IPS-20b (cell line): ENCODE measurements around the gene PHB1.
"Not testable (repeated sequence)": the region's sequence is repeated elsewhere in the genome, so short reads cannot be mapped to it uniquely, and the experiment has no call there.

Source experiments
- H3K27ac ChIP-seq: one replicate; pipeline ENCODE4 v1.5.1; 2013; ENCODE audit warnings: low read length
- H3K27me3 ChIP-seq: 2 replicates; pipeline ENCODE4 v1.6.1; 2013; ENCODE audit warnings: mild to moderate bottlenecking, low read length, inconsistent platforms; ENCODE audit not compliant: insufficient read depth
- H3K36me3 ChIP-seq: 2 replicates; pipeline ENCODE4 v1.6.1; 2013; ENCODE audit warnings: low read depth, mild to moderate bottlenecking, inconsistent platforms, low read length, moderate library complexity; ENCODE audit not compliant: insufficient read depth
- H3K4me1 ChIP-seq: 2 replicates; pipeline ENCODE4 v1.6.1; 2013; ENCODE audit warnings: mild to moderate bottlenecking, control low read depth, inconsistent platforms, low read length, moderate library complexity; ENCODE audit not compliant: insufficient read depth
- H3K4me3 ChIP-seq: 2 replicates; pipeline ENCODE4 v1.5.1; 2013; ENCODE audit warnings: mild to moderate bottlenecking, low read length, inconsistent platforms
- H3K9ac ChIP-seq: 2 replicates; pipeline ENCODE4 v1.6.1; 2013; ENCODE audit warnings: low read depth, mild to moderate bottlenecking, inconsistent platforms, low read length, moderate library complexity
- H3K9me3 ChIP-seq: 2 replicates; pipeline ENCODE4 v1.6.1; 2013; ENCODE audit warnings: mild to moderate bottlenecking, low read depth, low read length, inconsistent platforms; ENCODE audit not compliant: insufficient read depth

The PHB1 gene

GRCh38 chr17:49401971-49402611 is 12.6 kb downstream of the PHB1 start:
- H3K9me3 ChIP-seq = no peaks in the 10 kb centered on the region
- H3K36me3 ChIP-seq = peaks cover 48% of the 10 kb centered on the region
- no peak overlapping the region for H3K4me3 ChIP-seq
- no peak overlapping the region for H3K9ac ChIP-seq
- no peak overlapping the region for H3K27ac ChIP-seq
- no peaks in the 10 kb centered on the region for H3K27me3 ChIP-seq
- H3K4me1 ChIP-seq = no peaks in the 10 kb centered on the region

DNA sequence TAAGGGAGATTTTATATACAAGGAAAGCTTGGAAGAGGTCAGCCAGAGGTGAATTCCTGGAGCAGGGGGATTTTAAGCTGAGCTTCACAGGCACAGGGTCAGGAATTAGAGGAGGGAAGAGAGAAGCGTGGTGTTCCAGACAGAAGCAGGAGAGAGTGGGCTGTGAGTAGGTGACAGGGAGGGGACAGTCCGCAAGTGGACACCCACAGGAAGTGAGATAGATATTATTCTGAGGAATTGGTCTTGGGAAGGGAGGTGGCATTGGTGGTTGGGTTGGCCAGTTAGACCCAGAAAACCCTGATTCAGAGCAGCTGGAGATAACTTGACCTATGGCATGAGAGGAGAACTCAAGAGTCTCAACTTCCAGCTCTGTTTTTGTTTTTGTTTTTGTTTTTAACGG is 14.7 kb downstream of the PHB1 start:
- H3K27me3 ChIP-seq = no peaks in the 10 kb centered on the region
- peaks cover 27% of the 10 kb centered on the region for H3K36me3 ChIP-seq
- no peak overlapping the region for H3K4me3 ChIP-seq
- H3K4me1 ChIP-seq = no peaks in the 10 kb centered on the region
- H3K27ac ChIP-seq = no peak overlapping the region
- no peaks in the 10 kb centered on the region for H3K9me3 ChIP-seq
- no peak overlapping the region for H3K9ac ChIP-seq

DNA sequence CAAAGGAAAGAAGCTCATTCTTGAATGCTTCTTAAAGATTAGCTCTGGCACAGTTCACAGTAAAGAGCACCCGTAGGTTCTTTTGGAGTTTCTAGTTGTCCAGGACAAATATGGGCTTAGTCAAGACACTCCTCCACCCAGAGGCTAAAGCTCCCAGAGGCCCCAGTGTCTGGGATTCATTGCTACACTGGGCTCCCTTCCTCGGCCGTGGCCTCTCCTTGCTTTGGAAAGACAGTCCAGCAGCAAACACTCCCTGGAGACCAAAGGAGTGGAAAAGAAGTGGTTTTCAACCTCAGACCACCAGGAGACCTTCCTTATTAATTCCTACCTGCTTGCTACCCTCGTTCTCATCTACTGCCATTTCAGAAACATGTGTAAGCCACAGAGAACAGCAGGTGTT is 17.1 kb downstream of the PHB1 start:
- Histone ChIP-seq H3K36me3 (0 out of 2 replicates have a peak, but pooled peaks cover 6% of the 10 kb centered on the region), H3K27ac (no peak overlapping the region)

GRCh38 chr17:49393491-49394255 is 21.0 kb downstream of the PHB1 start:
- Histone ChIP-seq H3K9me3 (no peaks in the 10 kb centered on the region), H3K4me3 (no peak overlapping the region), H3K27ac (no peak overlapping the region)

More for the DNA sequence above, 17.1 kb downstream of the PHB1 start:
- Histone ChIP-seq H3K9me3 (no peaks in the 10 kb centered on the region), H3K4me3 (no peak overlapping the region), H3K27me3 (no peaks in the 10 kb centered on the region), H3K4me1 (no peaks in the 10 kb centered on the region), H3K9ac (no peak overlapping the region)

DNA sequence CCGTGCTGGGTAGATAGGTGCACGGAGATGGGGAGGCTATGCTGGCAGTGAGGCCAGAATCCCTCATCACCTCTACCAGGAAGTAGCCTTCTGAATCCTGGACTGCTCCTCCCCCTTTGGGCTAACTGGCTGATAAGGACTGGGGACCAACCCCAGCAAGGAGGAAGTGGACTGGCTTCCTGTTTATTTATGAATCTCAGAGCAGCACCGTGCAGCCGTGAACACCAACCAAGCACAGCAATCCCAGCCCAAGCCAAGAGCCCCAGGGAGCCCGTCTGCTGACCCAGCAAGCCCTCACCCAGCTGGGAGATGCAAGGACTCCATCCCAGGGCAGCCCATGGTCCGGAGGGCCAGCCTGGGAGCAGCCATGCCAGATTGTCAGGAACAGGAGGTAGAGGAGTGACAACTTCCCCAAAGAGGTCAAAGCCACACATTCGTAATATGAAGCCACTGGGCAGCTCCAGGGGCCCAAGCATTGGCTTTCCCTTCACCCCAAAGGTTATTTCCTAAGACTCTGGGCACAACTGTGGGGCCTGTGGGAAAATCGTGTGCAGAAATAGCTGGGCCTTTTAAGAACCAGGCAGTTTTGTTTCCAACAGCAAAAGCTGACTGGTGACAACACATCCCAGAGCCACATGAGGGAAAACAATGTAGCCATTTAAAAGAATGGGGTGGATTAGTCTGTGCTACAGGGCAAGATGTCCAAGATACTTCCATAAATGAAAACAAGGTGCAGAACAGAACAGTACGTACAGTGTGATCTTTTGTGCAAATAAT is 23.9 kb downstream of the PHB1 start:
- Histone ChIP-seq H3K4me3 (no peak overlapping the region), H3K27ac (no peak overlapping the region), H3K9ac (no peak overlapping the region), H3K4me1 (no peaks in the 10 kb centered on the region), H3K9me3 (no peaks in the 10 kb centered on the region), H3K27me3 (no peaks in the 10 kb centered on the region), H3K36me3 (no peaks in the 10 kb centered on the region)

More at GRCh38 chr17:49393491-49394255, 21.0 kb downstream of the PHB1 start:
- Histone ChIP-seq H3K4me1 (no peaks in the 10 kb centered on the region), H3K36me3 (no peaks in the 10 kb centered on the region), H3K27me3 (no peaks in the 10 kb centered on the region), H3K9ac (no peak overlapping the region)

DNA sequence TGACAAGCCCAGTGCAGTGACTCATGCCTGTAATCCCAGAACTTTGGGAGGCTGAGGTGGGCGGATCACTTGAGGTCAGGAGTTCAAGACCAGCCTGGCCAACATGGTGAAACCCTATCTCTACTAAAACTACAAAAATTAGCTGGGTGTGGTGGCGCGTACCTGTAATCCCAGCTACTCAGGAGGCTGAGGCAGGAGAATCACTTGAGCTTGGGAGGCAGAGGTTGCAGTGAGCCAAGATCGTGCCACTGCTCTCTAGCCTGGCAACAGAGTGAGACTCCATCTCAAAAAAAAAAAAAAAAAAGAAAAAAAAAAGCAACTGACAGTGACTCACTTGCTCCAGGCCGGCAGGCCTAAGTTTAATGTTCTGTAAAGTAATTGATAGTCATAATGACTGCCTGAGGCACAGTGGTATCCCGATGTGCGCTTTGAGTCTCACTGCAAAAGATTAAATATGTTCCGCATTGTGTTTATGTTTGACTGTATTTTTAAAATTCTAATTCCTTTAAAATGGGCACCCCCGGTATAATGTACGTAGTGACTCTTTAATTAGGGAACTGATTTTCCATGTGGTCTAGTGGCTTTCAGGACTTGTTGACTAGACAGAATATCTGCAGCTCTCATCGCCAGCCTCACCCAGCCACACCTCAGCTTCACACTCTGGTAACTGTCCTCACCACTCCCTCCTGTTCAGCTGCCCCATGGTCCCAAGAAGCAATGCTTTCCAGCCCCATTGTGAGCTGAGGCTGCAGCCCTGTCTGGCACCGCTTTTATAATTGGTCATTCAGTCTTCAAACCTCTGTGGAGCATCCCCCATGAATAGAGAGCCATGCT is 25.0 kb downstream of the PHB1 start:
- H3K4me3 ChIP-seq, H3K9me3 ChIP-seq, H3K36me3 ChIP-seq, H3K4me1 ChIP-seq, H3K27ac ChIP-seq, H3K9ac ChIP-seq, H3K27me3 ChIP-seq: not testable (repeated sequence)

GRCh38 chr17:49388692-49389513 is 25.8 kb downstream of the PHB1 start:
- no peak overlapping the region for H3K4me3 ChIP-seq
- H3K27ac ChIP-seq = no peak overlapping the region
- no peaks in the 10 kb centered on the region for H3K9me3 ChIP-seq
- H3K9ac ChIP-seq = no peak overlapping the region
- no peaks in the 10 kb centered on the region for H3K27me3 ChIP-seq
- no peaks in the 10 kb centered on the region for H3K36me3 ChIP-seq
- H3K4me1 ChIP-seq = no peaks in the 10 kb centered on the region

DNA sequence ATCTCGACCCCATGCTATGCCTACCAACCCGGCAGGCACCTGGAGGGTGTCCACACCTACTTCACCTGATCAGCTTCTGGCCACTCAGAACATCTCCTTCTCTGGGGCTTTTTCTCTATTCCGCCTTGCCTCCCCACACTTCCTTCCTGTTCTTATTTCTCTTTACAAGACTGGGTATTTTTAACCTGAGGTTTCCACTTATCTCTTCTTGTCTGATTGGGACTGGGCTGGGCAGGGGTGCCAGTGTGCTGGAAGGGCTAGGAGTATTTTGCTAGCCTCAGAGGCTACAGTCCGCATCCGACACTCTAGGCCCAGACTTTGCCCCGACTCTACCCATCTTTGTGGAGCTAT is 26.4 kb downstream of the PHB1 start:
- Histone ChIP-seq H3K4me3 (no peak overlapping the region), H3K36me3 (no peaks in the 10 kb centered on the region), H3K4me1 (no peaks in the 10 kb centered on the region), H3K9ac (no peak overlapping the region), H3K27ac (no peak overlapping the region), H3K27me3 (no peaks in the 10 kb centered on the region), H3K9me3 (no peaks in the 10 kb centered on the region)

GRCh38 chr17:49387498-49388289 is 27.0 kb downstream of the PHB1 start:
- Histone ChIP-seq H3K27ac (no peak overlapping the region), H3K27me3 (no peaks in the 10 kb centered on the region), H3K4me3 (no peak overlapping the region), H3K9me3 (no peaks in the 10 kb centered on the region), H3K36me3 (no peaks in the 10 kb centered on the region), H3K9ac (no peak overlapping the region), H3K4me1 (no peaks in the 10 kb centered on the region)

DNA sequence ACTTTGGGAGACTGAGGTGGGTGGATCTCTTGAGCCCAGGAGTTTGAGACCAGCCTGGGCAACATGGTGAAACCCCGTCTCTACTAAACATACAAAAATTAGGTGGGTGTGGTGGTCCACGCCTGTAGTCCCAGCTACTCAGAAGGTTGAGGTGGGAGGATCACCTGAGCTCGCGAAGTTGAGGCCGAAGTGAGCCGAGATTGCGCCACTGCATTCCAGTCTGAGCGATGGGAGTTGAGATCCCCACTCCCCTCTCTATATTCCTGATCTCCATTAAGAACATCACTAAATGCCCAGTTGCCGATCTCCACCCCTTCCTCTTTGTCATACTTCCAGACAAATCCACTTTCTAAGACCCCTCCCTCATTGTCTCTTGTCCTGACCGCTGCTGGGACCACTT is 28.3 kb downstream of the PHB1 start:
- no peaks in the 10 kb centered on the region for H3K27me3 ChIP-seq
- no peak overlapping the region for H3K27ac ChIP-seq
- H3K36me3 ChIP-seq = no peaks in the 10 kb centered on the region
- H3K9ac ChIP-seq = no peak overlapping the region
- H3K4me1 ChIP-seq = no peaks in the 10 kb centered on the region
- no peak overlapping the region for H3K4me3 ChIP-seq
- no peaks in the 10 kb centered on the region for H3K9me3 ChIP-seq
